Measurements from ENCODE around the gene NUP205. TPM values are rescaled to one million over a fixed set of nuclear protein-coding genes. Genes with fewer than 3 reads are reported as not detected.

NUP205 gene
- total RNA-seq = 100 to 1,000 TPM in 1 of 2 donors, 10 to 100 TPM in 1; 80.9 to 116 TPM

GRCh38 chr7:135557455-135558336 lies at the start of gene NUP205:
Gene NUP205, plus strand, starts transcription at chr7:135557917. Its CDS starts 28 bp downstream, at chr7:135557945.
- peaks cover 6% of the 10 kb centered on the region for H3K27me3 Mint-ChIP-seq
- peaks cover 15% of the 10 kb centered on the region for H3K4me1 Mint-ChIP-seq
- no peak within 1 kb of the TSS for H3K4me3 Mint-ChIP-seq
- H3K9me3 Mint-ChIP-seq = no peaks in the 10 kb centered on the region
- ATAC-seq (replicated peaks) = peak; percentile 87
- H3K36me3 Mint-ChIP-seq (ENCODE audit: low read depth) = peaks cover 14% of the 10 kb centered on the region
- no peak within 1 kb of the TSS for H3K27ac Mint-ChIP-seq

GRCh38 chr7:135508883-135509588 lies 48.7 kb upstream of the NUP205 start:
- H3K4me1 Mint-ChIP-seq = no peaks in the 10 kb centered on the region
- H3K36me3 Mint-ChIP-seq (ENCODE audit: low read depth) = peaks cover 7% of the 10 kb centered on the region
- ATAC-seq (replicated peaks) = peak; percentile 16
- no peak overlapping the region for H3K27ac Mint-ChIP-seq
- no peaks in the 10 kb centered on the region for H3K9me3 Mint-ChIP-seq
- no peaks in the 10 kb centered on the region for H3K27me3 Mint-ChIP-seq
- H3K4me3 Mint-ChIP-seq = no peak overlapping the region

- Mint-ChIP-seq H3K9me3 (no peaks in the 10 kb centered on the region), H3K27me3 (no peaks in the 10 kb centered on the region), H3K36me3 (ENCODE audit: low read depth) (peaks cover 7% of the 10 kb centered on the region), H3K4me1 (no peaks in the 10 kb centered on the region), H3K27ac (no peak overlapping the region), H3K4me3 (no peak overlapping the region)
- ATAC-seq (replicated peaks) = no peak
Measured at GRCh38 chr7:135509589-135509838, 48.2 kb upstream of the NUP205 start.

GRCh38 chr7:135509839-135510591 lies 47.7 kb upstream of the NUP205 start, which contains the start of gene CNOT4:
Gene CNOT4, minus strand, starts transcription at chr7:135510102. Its CDS starts 71,771 bp downstream, at chr7:135438331.
- H3K36me3 Mint-ChIP-seq (ENCODE audit: low read depth) = peaks cover 7% of the 10 kb centered on the region
- H3K27me3 Mint-ChIP-seq = no peaks in the 10 kb centered on the region
- H3K4me1 Mint-ChIP-seq = no peaks in the 10 kb centered on the region
- ATAC-seq (replicated peaks) = peak; percentile 93
- no peaks in the 10 kb centered on the region for H3K9me3 Mint-ChIP-seq
- H3K4me3 Mint-ChIP-seq = no peak within 1 kb of the TSS
- H3K27ac Mint-ChIP-seq = no peak within 1 kb of the TSS

GRCh38 chr7:135510592-135511183 lies 47.0 kb upstream of the NUP205 start:
- no peaks in the 10 kb centered on the region for H3K9me3 Mint-ChIP-seq
- peaks cover 7% of the 10 kb centered on the region for H3K36me3 Mint-ChIP-seq (ENCODE audit: low read depth)
- no peaks in the 10 kb centered on the region for H3K27me3 Mint-ChIP-seq
- H3K4me1 Mint-ChIP-seq = no peaks in the 10 kb centered on the region
- no peak for ATAC-seq (replicated peaks)
- no peak overlapping the region for H3K4me3 Mint-ChIP-seq
- no peak overlapping the region for H3K27ac Mint-ChIP-seq

GRCh38 chr7:135512135-135512887 lies 45.4 kb upstream of the NUP205 start:
- Mint-ChIP-seq H3K27me3 (no peaks in the 10 kb centered on the region), H3K4me3 (no peak overlapping the region), H3K9me3 (no peaks in the 10 kb centered on the region), H3K4me1 (no peaks in the 10 kb centered on the region), H3K36me3 (ENCODE audit: low read depth) (peaks cover 2% of the 10 kb centered on the region), H3K27ac (no peak overlapping the region)
- peak; percentile 21 for ATAC-seq (replicated peaks)

GRCh38 chr7:135514856-135515255 lies 42.9 kb upstream of the NUP205 start:
- no peak overlapping the region for H3K27ac Mint-ChIP-seq
- H3K4me3 Mint-ChIP-seq = no peak overlapping the region
- H3K27me3 Mint-ChIP-seq = no peaks in the 10 kb centered on the region
- no peak for ATAC-seq (replicated peaks)
- no peaks in the 10 kb centered on the region for H3K36me3 Mint-ChIP-seq (ENCODE audit: low read depth)
- no peaks in the 10 kb centered on the region for H3K9me3 Mint-ChIP-seq
- no peaks in the 10 kb centered on the region for H3K4me1 Mint-ChIP-seq

GRCh38 chr7:135517060-135517459 lies 40.7 kb upstream of the NUP205 start:
- no peaks in the 10 kb centered on the region for H3K36me3 Mint-ChIP-seq (ENCODE audit: low read depth)
- ATAC-seq (replicated peaks) = no peak
- H3K9me3 Mint-ChIP-seq = no peaks in the 10 kb centered on the region
- no peak overlapping the region for H3K4me3 Mint-ChIP-seq
- no peaks in the 10 kb centered on the region for H3K27me3 Mint-ChIP-seq
- no peak overlapping the region for H3K27ac Mint-ChIP-seq
- H3K4me1 Mint-ChIP-seq = no peaks in the 10 kb centered on the region

- H3K4me1 Mint-ChIP-seq = no peaks in the 10 kb centered on the region
- H3K36me3 Mint-ChIP-seq (ENCODE audit: low read depth) = no peaks in the 10 kb centered on the region
- no peak overlapping the region for H3K4me3 Mint-ChIP-seq
- ATAC-seq (replicated peaks) = no peak
- H3K27me3 Mint-ChIP-seq = no peaks in the 10 kb centered on the region
- H3K9me3 Mint-ChIP-seq = no peaks in the 10 kb centered on the region
- H3K27ac Mint-ChIP-seq = no peak overlapping the region
Measured at GRCh38 chr7:135518748-135519147, 39.0 kb upstream of the NUP205 start.

GRCh38 chr7:135519233-135519688 lies 38.5 kb upstream of the NUP205 start:
- Mint-ChIP-seq H3K4me1 (no peaks in the 10 kb centered on the region), H3K4me3 (no peak overlapping the region), H3K27ac (no peak overlapping the region), H3K9me3 (no peaks in the 10 kb centered on the region), H3K36me3 (ENCODE audit: low read depth) (no peaks in the 10 kb centered on the region), H3K27me3 (no peaks in the 10 kb centered on the region)
- no peak for ATAC-seq (replicated peaks)

GRCh38 chr7:135519871-135520270 lies 37.8 kb upstream of the NUP205 start:
- H3K4me1 Mint-ChIP-seq = no peaks in the 10 kb centered on the region
- no peak for ATAC-seq (replicated peaks)
- no peaks in the 10 kb centered on the region for H3K9me3 Mint-ChIP-seq
- no peak overlapping the region for H3K4me3 Mint-ChIP-seq
- H3K36me3 Mint-ChIP-seq (ENCODE audit: low read depth) = no peaks in the 10 kb centered on the region
- H3K27me3 Mint-ChIP-seq = no peaks in the 10 kb centered on the region
- H3K27ac Mint-ChIP-seq = no peak overlapping the region

- Mint-ChIP-seq H3K9me3 (no peaks in the 10 kb centered on the region), H3K27ac (no peak overlapping the region), H3K4me1 (no peaks in the 10 kb centered on the region), H3K36me3 (ENCODE audit: low read depth) (no peaks in the 10 kb centered on the region), H3K4me3 (no peak overlapping the region), H3K27me3 (peaks cover 3% of the 10 kb centered on the region)
- ATAC-seq (replicated peaks) = no peak
Measured at GRCh38 chr7:135522509-135522908, 35.2 kb upstream of the NUP205 start.

- Mint-ChIP-seq H3K4me1 (no peaks in the 10 kb centered on the region), H3K27me3 (peaks cover 3% of the 10 kb centered on the region), H3K36me3 (ENCODE audit: low read depth) (no peaks in the 10 kb centered on the region)
Measured at GRCh38 chr7:135523146-135523545, 34.6 kb upstream of the NUP205 start.

GRCh38 chr7:135525426-135525825 lies 32.3 kb upstream of the NUP205 start:
- Mint-ChIP-seq H3K27ac (no peak overlapping the region), H3K9me3 (no peaks in the 10 kb centered on the region), H3K36me3 (ENCODE audit: low read depth) (no peaks in the 10 kb centered on the region), H3K4me3 (no peak overlapping the region), H3K4me1 (no peaks in the 10 kb centered on the region), H3K27me3 (peaks cover 3% of the 10 kb centered on the region)
- no peak for ATAC-seq (replicated peaks)

More at GRCh38 chr7:135523146-135523545, 34.6 kb upstream of the NUP205 start:
- H3K4me3 Mint-ChIP-seq = no peak overlapping the region
- no peak for ATAC-seq (replicated peaks)
- H3K9me3 Mint-ChIP-seq = no peaks in the 10 kb centered on the region
- no peak overlapping the region for H3K27ac Mint-ChIP-seq
